Renal cortex interstitium (tissue), 11 donors: ENCODE measurements around the gene METAP1D. TPM values are rescaled to one million over a fixed set of nuclear protein-coding genes. Genes with fewer than 3 reads are reported as not detected.

ENCODE experiments used
- DNase-seq, 11 donors: peaks; one replicate each; pipeline ENCODE4 v3.0.0-alpha.2; 2013; ENCODE audit warnings: low read depth in 9 of 11, low spot score in 4 of 11; ENCODE audit errors: extremely low read depth in 1 of 11
- polyA plus RNA-seq, 3 donors: library from polyadenylated mRNA; unstranded; fragments of 120-200 nt; gene quantifications; one replicate each; pipeline ENCODE4 v1.2.1, GENCODE V29; 2013; ENCODE audit not compliant: insufficient read length in 3 of 3

The METAP1D gene
- polyA plus RNA-seq, 3 donors, result 12.7 to 20.0 (median 15.3) TPM

GRCh38 chr2:172085460-172086159 is 85.9 kb downstream of the METAP1D start, which contains the start of gene DLX1:
TSS of gene DLX1 (plus strand) at chr2:172085507. CDS start at chr2:172085678, 171 bp downstream.
- no peak for DNase-seq

- DNase-seq, result no peak
Observed at GRCh38 chr2:172086241-172087206, 86.8 kb downstream of the METAP1D start.

DNA sequence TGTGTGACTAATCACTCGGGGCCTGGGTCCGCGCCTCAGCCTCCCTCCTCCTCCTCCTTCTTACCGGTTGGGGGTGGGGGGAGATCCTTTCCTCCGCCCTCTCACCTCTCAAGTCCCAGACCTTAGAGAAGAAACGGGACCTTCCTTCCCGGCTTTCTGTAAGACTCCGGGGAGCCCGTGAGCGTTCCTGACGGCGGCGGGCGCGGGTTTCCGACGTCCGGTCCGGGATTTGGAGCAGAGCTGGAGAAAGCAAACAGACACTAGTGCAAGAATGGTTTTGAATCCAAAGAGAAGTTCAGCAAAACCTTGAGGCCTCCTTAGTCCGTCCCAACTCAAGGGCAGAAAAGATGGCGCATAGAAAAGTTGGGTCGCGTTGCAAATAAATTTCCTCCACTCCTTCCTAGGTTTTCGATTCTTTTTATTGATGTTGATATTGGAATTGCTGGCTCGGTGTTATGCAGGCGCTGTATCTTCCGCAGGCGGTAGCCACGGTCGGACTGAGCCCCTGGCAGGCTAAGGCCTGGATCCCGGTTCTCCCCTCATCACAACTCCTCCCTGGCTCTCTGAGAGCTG is 87.5 kb downstream of the METAP1D start:
- DNase-seq, result no peak

DNA sequence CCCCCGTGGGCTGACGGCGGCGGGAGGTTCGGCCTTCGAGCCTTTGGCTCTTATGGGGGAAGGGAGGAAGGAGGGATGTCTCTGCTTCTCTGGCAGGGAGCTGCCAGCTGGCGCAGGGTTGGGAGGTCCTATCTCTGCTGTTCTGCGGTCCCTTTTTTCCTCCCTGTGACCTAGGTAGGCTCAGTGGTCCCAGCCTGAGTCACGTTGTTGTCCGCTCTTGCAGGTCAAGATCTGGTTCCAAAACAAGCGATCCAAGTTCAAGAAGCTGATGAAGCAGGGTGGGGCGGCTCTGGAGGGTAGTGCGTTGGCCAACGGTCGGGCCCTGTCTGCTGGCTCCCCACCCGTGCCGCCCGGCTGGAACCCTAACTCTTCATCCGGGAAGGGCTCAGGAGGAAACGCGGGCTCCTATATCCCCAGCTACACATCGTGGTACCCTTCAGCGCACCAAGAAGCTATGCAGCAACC is 88.1 kb downstream of the METAP1D start:
- no peak for DNase-seq

GRCh38 chr2:172088245-172089004 is 88.7 kb downstream of the METAP1D start:
- DNase-seq, result no peak

DNA sequence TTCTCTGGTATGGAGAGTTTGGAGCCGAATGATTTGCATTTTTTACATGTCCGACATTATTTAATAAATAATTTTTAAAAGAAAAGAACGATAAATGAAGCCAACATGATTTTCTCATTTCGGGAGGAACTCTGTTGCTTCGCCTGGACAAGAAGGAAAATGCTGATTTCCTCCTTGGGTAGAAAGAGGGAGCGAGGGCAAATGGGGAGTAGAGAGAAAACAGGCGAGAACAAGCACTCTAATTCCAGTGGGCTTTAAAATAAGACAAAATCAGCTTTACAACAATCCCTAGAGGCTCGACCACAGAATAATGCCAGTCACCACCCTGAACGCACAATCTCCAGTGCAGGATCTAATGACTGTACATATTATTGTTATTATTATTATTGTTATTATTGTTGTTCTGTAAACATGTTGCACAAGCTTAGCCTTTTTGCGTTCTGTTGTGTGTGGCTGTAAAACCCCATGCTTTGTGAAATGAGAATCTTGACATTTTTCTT is 89.3 kb downstream of the METAP1D start:
- DNase-seq, result no peak

DNA sequence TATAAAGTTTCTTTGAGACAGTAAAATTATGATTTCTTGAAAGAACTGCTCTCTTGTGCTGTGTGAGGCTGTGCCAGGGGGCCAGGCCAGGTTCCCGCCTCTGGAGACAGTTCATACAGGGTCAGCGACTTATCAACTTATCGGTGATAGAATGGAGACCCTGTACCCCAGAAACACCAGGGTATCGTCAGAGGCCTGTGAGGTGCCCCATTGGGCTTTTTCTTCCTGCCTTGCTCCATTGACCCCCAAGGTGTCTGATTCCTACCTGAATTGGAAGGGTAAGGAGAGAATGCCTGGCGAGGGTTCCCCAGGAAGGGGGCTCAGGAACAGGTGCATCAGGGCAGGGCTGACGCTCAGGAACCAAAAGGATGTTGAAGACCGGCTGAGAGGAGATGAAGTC is 89.9 kb downstream of the METAP1D start:
- DNase-seq, result no peak

- no peak for DNase-seq
Observed at GRCh38 chr2:172090044-172090961, 90.5 kb downstream of the METAP1D start.

DNA sequence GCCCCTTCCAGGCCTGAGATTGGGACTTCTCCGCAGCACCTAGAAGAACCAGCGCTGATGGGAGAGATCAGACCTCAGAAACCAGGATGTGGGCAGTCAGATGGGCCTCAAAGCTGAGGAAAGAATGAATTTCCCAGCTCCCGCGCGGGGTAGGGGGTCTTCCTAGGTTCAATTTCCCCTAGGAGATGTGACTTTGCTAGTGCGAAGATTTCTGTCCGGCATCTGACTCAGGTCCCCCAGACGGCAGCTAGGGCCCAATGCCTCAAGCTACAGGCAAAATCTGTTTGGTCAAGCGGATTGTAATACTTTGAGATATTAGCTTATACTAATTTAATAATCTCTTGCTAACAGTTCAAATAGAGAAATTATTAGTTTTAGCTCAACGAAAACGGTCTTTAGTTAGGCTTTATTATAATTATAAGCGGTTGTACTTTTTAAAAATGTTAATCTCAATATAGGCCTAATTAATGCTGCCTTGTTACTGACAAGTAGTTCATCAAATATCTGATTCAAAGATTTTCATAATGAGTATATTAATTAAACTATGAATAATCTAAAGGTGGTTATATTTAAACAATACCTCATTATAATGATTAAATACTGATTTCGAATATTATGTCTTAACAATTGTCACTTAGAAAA is 91.4 kb downstream of the METAP1D start:
- no peak for DNase-seq

DNA sequence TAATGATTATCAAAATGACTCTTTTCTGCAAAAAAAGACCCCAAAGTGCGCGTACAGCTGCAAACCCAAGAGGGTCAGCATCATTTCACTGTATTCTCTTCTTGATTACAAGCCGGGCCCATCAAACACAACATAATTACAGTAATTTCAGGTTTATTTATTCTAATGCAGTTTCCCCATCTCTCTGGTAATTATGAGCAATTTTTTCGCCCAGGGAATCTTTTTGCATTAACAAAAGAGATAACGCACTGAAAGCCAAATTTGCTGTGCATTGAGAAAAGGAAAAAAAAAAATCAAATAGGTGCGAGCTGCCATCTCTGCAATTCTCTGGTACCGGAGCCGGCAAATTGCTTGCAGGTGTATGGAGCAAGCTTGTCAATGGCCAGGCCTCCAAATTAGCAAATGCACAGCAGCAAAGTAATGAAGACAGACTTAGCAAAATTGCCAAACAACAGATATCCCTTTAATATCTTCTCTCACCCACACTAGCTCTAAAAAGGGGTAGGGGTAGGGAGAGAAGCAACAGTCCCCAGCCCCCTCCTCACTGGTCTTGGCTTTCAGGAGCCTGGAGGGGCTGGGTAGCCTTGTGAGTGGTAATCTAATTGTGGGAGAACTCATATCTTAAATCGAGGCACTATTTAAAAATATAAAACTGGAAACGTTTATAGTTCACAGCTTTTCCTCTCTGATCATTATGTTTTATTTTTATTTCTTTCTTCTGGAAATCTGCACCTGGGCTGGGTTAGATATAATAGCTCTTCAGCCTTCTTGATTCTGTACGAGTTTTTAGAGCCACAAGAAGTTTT is 92.2 kb downstream of the METAP1D start:
- DNase-seq, result no peak

DNA sequence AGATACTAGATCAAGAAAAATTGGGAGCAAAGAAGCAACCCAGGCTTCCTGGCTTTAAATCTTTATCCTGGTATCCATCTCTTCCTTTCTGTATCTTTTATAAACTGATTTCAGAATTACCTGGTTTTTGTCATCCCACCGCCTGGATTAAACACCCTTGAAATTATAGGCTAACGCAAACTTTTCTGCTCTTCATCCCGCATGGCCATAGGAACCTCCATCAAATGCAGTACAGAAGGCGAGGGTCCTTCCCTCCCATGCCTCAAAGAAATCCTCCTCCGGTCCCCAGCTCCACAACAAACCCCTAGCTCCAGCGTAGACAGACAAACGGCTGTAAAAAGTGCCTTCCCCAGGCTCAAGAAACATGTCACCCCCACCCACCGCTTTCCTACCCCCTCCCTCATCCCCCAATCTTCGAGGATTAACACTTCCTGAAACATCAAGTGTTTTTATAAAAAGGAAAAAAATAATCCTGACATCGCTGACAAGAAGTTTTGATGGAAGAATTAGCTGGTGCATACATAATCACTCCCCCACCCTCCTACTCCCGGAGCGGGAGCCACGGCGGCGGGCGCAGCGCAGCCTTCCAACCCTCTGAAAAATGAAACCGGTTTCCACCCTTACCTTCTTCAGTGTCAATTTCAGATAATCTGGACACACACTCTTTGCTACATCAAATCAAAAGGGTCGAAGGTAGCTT is 93.1 kb downstream of the METAP1D start:
- no peak for DNase-seq

- no peak for DNase-seq
Observed at GRCh38 chr2:172093416-172094293, 93.9 kb downstream of the METAP1D start.

DNA sequence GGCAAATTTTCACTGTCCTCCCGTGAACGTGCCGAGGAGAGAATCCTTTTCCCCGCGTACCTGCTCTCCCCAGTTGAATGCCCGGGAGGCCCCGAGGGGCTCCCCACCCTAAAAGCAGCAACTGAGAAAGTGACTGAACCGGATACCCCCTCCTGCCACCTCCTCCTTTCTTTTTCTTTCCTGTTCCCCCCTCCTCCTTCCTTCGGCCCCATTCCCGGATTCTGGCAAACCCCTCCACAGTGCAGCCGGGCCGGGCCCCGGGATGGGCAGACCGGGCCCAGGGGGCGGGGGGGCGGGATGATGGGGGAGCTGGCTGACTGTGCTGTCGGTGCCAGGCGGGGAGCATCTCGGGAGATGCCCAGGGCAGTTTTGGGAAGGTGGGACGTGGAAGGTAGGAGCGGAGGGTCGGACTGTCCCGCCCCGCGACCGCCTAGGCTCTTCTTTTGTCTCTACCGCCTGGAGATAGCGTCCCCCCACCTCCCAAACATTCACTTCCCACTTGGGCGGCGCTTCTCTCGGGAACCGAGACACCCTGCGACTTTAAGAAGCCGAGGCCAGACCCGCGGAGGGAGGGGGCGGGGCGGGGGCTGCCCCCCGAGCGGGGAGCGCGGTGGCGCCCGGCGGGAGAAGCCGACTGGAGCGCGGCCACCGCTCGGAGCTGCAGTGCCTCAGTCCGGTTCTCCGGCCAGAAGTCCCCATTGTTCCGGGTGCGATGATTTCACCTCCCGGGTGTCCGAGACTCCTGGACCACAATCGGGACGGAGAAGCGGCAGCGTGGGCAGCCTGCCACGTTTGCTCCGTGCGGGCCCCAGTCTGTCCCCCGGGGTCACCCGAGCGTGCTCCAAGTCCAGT is 94.8 kb downstream of the METAP1D start:
- no peak for DNase-seq
